Upper lobe of left lung (tissue), 4 donors: ENCODE measurements around the gene AGXT.

ENCODE experiments used
- EP300 ChIP-seq, 4 donors: sonication (generic); formaldehyde crosslinking; IDR thresholded peaks; one replicate each; pipeline ENCODE4 v1.5.1; 2017; ENCODE audit warnings: antibody characterized with exemption in 4 of 4, control low read depth in 2 of 4
- POLR2AphosphoS5 ChIP-seq, 2 donors: sonication (generic); formaldehyde crosslinking; IDR thresholded peaks; one replicate each; pipeline ENCODE4 v1.5.1; 2017; ENCODE audit warnings: antibody characterized with exemption in 2 of 2

DNA sequence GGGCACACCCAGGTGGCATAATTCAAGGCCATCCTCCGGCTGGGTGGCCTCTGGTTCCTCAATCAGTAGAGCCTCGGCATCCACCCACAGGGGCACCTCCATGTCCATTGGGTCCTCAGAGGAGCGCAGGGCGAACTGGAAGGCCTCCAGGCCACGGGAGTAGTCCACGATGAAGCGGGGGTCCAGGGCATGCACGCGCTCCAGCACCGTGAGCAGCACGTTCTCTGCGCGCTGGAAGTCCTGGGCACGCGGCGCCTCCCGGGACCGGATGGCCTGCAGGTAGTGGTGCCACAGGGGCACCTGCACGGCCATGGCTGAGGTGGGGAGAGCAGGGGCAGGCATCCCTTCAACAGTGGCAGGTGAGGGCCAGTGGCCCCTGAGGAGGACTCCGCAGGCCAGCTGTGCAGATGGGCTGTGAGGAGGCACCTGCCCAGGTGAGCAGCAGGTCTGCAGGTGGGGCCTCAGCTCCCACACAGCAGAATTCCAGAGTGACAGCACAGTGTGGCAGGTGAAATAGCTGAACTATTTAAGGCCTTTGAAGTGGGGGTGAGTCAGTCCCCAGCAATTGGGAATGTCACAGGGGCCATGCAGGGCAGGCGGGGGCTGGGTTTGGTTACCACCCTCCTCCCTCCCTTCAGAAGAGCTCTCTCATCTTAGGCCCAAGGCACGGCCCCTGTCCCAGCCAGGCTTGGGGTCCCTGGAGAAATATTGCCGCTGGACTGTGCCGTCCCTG is 27.2 kb downstream of the AGXT start, which contains the start of gene MAB21L4:
- TF ChIP-seq EP300 (IDR thresholded peaks at IDR 0.05): no peak
- TF ChIP-seq POLR2AphosphoS5 (IDR thresholded peaks at IDR 0.05): no peak
